HTR-8/SVneo (cell line): ENCODE data around the gene ABCF3.
"Not testable (repeated sequence)": the region's sequence is repeated elsewhere in the genome, so short reads cannot be mapped to it uniquely, and the experiment has no call there.

Experiments
- DNase-seq: peaks from one replicate; pipeline ENCODE4 v3.0.0; 2011; ENCODE audit warnings: low spot score, mixed read lengths; ENCODE audit not compliant: insufficient read length
- FAIRE-seq: peaks from 2 replicates; lab custom pipeline; 2011; peaks lifted over from hg19 to GRCh38; lab: Jason Lieb, UNC

Gene ABCF3, protein sequence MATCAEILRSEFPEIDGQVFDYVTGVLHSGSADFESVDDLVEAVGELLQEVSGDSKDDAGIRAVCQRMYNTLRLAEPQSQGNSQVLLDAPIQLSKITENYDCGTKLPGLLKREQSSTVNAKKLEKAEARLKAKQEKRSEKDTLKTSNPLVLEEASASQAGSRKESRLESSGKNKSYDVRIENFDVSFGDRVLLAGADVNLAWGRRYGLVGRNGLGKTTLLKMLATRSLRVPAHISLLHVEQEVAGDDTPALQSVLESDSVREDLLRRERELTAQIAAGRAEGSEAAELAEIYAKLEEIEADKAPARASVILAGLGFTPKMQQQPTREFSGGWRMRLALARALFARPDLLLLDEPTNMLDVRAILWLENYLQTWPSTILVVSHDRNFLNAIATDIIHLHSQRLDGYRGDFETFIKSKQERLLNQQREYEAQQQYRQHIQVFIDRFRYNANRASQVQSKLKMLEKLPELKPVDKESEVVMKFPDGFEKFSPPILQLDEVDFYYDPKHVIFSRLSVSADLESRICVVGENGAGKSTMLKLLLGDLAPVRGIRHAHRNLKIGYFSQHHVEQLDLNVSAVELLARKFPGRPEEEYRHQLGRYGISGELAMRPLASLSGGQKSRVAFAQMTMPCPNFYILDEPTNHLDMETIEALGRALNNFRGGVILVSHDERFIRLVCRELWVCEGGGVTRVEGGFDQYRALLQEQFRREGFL

DNA sequence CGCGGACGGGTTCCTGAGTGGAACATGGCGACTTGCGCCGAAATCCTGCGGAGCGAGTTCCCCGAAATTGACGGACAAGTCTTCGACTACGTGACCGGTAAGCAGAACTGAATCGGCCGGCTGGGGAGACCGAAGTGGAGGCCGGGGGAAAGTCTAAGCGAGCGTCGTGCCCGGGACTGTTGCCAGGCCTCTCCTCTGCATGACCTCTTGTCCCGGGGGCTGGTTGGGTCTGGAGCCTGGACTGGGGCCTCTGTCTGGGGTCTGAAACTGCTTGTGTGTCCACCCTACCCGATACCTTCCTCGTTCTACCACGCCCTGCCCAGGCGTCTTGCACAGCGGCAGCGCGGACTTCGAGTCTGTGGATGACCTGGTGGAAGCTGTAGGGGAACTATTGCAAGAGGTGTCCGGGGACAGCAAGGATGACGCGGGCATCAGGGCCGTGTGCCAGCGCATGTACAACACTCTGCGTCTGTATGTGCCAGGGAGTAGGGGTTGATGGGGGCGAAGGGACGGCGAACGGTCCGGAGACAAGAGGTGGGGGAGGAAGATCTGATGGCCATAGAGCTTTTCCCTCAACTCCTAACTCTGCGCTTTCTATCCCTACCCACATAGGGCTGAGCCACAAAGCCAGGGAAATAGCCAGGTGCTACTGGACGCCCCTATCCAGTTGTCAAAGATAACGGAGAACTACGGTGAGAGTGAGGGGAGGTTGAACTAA, at the start of gene ABCF3:
Gene ABCF3 (plus strand): TSS at position 16 of the 718 bp plus-strand sequence. CDS start 9 bp downstream, at position 25.
- FAIRE-seq = no peak
- peak; percentile 11 for DNase-seq

DNA sequence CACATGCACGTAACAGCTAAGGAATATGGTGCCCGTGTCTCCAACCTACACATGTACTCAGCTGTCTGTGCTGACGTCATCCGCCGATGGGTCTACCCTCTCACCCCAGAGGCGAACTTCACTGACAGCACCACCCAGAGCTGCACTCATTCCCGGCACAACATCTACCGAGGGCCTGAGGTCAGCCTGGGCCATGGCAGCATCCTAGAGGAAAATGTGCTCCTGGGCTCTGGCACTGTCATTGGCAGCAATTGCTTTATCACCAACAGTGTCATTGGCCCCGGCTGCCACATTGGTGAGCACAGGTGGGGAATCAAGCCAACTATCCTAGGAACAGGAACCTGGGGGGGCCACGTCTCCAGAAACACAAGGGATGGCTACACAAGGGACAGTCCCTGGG, 45.6 kb upstream of the ABCF3 start:
- DNase-seq (no peak), FAIRE-seq (no peak)

DNA sequence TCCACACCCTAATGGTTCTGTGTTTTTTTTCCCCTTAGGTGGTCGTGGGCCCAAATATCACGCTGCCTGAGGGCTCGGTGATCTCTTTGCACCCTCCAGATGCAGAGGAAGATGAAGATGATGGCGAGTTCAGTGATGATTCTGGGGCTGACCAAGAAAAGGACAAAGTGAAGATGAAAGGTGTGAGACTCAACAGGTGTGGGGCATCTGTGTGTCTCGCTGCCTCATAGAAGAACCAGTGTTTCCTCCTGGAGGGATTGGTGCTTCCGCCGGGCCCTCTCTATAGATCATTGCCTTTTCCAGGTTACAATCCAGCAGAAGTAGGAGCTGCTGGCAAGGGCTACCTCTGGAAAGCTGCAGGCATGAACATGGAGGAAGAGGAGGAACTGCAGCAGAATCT, 43.8 kb upstream of the ABCF3 start:
- FAIRE-seq (no peak), DNase-seq (no peak)

DNA sequence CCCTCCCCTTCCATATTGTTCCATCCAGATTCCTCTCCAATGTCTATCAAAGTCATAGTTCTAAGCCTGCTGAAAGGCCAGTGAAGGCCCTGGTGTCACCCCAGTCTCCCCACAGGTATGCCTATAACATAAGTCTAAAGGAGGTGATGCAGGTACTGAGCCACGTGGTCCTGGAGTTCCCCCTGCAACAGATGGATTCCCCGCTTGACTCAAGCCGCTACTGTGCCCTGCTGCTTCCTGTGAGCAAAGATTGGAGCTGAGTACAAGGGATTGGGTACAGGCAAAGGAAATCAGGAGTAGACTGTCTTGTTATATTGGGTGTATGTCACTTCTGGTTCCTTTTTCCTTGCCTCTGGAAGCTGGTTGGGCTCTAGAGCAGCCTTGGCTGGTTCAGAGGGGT, 42.7 kb upstream of the ABCF3 start:
- no peak for FAIRE-seq
- DNase-seq = no peak

DNA sequence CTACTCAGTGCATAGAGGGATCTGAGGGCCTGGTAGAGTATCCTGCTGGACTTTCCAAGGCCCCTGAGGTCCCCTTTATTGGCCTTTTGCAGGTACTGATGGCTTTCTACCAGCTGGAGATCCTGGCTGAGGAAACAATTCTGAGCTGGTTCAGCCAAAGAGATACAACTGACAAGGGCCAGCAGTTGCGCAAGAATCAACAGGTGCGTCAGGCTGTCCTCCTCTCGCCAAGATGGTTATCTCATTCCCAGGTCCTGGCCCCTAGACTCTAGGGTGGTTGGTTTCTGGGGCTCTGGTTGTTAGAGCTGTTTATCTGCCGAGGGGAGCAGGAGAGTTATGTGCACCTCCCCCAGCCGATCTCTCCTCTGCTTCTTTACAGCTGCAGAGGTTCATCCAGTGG, 41.5 kb upstream of the ABCF3 start:
- no peak for FAIRE-seq

DNA sequence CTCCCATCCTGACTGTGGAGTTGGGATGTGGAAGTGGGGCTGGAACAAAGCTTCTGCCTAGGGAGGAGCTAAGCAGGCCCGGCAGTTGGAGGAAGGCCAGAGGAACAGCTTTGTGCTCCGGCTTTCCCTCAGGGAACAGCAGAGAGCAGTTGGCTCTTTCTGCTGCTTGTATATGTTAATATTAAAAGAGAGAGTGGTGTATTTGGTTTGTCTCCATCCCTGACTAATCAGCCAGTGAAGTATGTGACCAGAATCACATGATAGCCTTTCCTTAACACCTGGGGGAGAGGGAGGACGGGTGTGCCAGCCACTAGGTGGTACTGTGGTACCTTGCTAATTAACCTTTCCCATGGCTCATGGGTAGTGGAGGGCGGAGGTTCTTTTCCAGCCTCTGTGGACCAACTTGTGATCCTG, 40.9 kb upstream of the ABCF3 start:
- FAIRE-seq (no peak), DNase-seq (no peak)

More for the DNA sequence above, 41.5 kb upstream of the ABCF3 start:
- no peak for DNase-seq

DNA sequence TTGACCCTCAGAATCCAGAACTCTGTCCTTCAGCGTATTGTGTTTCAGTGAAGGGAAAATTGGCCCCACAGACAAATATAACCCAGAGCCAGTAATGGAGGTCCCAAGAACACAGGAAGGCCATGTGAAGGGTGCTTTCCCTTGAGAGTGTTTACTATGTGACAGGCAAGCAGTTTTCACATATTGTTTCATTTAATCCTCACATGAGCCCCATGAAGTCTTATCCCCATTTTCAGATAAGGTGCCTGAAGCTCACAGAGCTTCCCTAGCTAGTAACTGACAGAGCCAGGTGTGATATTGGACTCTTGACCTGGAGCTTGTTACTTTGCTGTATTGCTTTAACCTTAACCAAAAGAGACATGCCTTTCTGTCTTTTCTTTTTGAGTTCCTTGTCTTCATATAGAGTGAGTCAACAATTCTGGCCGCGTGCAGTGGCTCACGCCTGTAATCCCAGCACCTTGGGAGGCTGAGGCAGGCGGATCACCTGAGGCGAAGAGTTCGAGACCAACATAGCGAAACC, 40.2 kb upstream of the ABCF3 start:
- no peak for DNase-seq
- FAIRE-seq = no peak

DNA sequence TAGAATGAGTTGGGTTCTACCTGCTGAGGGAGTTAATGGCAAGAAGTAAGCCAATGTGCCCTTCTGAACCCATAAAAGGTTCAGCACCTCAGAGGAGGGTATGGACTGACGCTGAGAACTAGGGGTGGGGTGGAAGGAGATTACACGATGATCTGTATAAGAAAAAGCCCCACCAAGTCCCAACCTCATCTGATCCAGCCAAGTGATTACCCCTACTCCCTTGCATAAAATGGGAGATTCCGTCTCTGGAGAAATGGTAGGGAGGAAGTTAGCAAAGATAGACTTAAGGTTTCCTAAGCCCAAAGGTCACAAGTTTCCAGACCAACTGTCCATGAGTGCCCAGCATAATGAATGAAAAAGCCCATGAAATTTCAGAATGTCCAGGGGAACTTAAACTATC, 37.9 kb upstream of the ABCF3 start:
- no peak for DNase-seq
- FAIRE-seq = no peak

DNA sequence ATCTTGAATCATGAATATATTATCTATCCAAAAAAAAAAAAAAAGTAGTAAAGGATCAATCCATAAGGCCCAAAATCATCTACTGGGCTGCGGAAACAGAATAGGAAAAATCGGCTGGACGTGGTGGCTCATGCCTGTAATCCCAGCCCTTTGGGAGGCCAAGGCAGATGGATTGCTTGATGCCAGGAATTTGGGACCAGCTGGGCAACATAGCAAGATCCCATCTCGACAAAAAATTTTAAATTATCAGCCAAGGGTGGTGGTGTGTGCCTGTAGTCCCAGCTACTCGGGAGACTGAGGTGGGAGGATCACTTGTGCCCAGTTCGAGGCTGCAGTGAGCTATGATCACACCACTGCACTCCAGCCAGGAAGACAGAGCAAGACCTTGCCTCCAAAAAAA, 36.9 kb upstream of the ABCF3 start:
- FAIRE-seq = no peak

DNA sequence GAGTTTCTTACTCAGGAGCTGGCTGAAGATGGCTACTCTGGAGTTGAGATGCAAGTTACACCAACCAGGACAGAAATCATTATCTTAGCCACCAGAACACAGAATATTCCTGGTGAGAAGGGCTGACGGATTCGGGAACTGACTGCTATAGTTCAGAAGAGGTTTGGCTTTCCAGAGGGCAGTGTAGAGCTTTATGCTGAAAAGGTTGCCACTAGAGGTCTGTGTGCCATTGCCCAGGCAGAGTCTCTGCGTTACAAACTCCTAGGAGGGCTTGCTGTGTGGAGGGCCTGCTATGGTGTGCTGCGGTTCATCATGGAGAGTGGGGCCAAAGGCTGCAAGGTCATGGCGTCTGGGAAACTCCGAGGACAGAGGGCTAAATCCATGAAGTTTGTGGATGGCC, 36.2 kb upstream of the ABCF3 start:
- DNase-seq, FAIRE-seq: not testable (repeated sequence)

More for the DNA sequence above, 36.9 kb upstream of the ABCF3 start:
- no peak for DNase-seq

DNA sequence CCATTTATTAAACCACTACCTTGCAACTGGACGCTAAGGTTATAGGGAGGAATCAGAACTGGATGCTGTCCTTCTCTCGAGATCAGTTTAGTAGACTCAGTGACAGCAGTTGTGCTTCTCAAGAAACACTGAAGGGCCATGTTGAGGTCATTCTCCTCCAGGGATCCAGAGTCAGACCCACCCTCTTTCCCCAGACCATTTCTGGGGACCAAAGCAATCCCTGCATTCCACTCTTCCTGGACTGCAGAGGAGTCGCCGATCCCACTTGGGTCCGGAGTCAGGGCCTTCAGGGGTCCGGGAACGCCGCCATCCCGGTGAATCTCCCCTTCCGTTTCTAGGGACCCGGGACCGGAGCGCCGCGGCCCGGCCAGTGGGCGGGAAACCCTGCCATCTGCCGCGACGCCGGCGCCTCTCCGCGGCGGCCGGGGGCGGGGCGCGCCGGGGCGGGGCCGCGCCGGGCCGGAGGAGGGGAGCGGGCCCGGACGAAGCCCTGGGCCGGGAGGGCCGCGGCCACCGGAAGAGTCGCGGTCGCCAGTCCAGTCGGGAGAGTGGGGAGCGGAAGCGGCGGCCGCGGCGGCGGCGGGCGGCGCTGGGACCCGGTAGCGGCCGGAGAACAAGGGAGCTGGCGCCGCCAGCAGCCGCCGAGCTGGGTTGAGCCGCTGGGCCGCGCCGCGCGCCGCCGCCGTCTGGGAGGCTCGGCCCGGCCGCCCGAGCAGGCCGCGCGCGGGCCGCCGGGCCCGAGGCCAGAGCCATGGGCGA, 30.9 kb upstream of the ABCF3 start, which contains the start of gene DVL3:
Gene DVL3 (plus strand): TSS at position 493 of the 759 bp plus-strand sequence. CDS start 259 bp downstream, at position 752.
- FAIRE-seq (no peak), DNase-seq (peak; percentile 71)

DNA sequence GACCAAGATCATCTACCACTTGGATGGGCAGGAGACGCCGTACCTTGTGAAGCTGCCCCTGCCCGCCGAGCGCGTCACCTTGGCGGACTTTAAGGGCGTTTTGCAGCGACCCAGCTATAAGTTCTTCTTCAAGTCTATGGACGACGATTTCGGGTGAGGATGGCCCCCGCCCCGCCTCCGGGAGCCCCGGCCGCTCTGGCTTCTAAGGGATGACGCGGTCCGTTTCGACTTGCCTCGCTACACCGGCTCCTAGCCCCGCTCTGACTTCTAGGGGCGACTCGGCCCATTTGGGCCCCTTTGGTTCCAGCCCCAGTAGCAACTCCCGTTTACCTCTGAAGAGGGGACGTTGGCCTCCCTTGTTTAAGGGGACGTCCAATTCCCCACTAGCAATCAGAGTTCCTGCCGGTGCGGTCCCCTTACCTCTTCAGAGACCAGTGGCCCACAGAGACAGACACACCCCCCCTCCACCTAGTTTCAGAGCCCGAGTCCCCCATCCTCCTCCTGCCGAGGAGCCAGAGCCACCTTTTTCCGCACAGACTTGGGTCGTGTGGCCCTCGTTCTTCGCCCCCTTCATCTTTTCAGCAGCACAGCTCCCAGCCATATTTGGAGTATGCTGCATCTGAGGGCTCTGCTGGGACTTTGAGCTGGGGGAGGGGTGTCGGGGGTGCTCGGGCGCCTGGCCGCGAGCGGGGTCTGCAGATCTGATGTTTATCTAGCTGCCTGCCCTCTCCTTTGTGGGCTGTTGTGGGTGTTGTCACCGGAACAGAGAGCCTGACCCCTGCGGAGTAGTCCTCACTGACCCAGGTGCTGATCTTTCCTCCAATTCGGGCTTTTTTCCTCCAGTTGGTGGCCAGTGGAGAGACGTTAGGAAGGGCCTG, 30.1 kb upstream of the ABCF3 start:
- FAIRE-seq = no peak
- no peak for DNase-seq

DNA sequence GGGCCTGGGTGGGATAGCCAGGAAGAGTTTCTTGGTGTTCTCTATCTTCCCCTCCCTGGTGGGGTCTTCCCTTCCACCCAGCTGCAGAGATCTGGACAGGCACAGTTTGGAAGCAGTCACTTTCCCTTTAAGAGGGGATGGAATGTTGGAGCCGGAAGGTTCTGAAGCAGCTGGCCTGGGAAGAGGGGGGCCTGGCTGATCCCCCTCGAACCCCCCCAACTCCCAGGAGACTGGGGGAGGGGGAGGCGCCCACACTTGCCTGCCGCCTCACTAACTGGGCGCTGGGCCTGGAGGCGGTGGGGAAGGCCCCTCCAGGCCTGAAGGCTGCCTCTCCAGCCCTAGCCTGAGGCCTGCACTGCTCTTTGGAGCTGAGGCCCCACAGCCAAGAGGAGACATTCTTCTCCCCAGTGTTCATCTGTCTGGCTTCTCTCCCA, 29.5 kb upstream of the ABCF3 start:
- peak; percentile 74 for DNase-seq
- no peak for FAIRE-seq

DNA sequence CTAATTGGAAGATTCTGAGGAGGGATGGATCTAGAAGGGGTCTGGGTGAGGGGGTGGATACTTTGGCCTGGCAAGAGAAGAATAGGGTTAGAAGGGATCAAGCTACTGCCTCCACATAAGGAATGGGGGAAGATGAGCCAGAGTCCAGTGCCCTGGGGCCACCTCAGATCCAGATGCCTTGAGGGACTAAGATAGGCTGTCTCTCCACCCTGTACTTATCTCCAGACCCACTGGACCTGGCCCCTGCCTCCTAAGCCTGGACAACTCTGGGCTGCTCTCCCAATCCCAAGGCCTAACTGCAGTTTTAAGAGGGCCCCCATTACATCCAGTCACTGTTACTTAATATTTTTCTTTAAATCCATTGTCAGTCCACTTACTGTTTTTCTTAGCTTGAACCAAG, 28.8 kb upstream of the ABCF3 start:
- DNase-seq = no peak
- FAIRE-seq = no peak

DNA sequence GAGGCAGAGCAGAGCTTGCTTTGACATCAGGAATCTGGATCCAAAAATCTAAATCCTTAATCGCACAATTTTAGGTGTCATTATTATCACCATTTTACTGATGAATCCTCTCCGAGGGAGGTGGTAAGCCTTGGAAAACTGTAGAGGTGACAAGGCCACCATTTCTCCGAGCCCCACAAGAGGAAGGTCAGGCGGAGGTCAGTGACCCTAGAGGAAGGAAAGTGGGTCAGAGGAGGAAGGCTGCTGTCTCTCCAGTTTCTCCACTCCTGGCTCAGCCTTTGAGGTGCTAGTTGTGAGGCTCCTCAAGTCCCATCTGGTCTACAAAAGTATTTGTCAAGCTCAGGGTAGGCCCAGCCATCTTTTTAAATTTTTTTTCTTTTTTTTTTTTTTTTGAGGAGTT, 27.6 kb upstream of the ABCF3 start:
- no peak for FAIRE-seq
- DNase-seq = no peak

DNA sequence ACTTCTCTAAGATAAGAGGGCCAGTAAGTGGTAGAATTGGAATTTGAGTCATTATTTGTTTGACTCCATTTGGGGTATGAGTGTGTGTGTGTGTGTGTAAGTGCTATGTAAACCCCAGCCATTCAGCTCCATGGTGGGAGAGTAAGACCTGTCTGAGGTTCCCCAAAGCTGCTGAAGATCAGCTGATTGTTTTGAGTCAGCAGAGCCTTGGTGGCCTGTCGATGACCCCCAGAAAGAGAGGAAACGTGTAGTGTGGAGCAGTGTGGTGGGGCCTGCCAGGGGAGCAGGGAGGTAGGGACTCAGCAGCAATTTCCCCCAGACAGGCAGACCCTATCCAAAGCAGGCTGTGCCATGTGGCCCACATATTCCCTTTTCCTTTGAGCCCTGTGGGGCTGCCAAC, 25.5 kb upstream of the ABCF3 start:
- DNase-seq (no peak), FAIRE-seq (no peak)

DNA sequence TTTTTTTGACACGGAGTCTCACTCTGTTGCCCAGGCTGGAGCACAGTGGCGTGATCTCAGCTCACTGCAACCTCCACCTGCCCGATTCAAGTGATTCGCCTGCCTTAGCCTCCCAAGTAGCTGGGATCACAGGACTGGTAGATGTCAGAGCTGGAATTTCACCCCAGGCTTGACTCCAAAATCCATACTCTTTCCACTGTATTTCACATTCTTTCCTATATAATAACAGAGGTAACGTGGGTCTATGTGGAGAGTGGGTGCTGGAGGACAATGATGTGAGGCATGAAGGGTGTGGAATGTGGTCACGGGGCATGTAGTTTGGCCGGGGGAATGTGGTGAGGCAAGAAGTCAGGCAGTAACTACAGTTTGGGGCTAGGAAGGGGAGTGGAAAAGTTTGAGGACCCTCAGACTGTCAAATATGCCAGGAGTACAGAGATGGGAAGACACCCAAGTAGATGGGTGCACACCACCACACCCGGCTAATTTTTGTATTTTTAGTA, 23.4 kb upstream of the ABCF3 start:
- not testable (repeated sequence) for FAIRE-seq, DNase-seq

DNA sequence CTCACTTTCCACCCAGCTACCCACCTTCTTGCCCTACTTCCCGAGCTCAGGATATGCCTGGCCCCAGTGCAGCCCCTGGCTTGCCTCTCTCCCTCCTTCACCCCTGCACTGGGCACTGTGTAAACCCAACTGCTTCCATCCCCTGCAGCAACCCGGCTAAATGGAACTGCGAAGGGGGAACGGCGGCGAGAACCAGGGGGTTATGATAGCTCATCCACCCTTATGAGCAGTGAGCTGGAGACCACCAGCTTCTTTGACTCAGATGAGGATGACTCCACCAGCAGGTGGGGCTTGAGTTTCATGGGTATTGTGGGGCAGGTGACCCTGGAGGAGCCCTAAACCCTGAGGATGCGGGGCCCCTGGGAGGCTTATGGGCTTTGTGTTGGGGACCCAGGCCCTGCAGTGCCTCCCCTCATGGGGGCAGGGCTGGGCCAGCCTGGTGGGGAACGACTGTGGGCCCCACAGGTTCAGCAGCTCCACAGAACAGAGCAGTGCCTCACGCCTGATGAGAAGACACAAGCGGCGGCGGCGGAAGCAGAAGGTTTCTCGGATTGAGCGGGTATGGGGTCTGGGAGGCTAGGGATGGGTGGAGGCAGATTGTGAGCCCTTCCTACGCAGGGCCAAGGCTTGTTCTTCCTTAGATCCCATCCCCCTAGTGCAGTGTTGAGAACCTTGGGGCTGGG, 21.2 kb upstream of the ABCF3 start:
- FAIRE-seq (peak; percentile 4), DNase-seq (no peak)
